ENCODE results near the gene ZNF680.
"Not testable (repeated sequence)": the region's sequence is repeated elsewhere in the genome, so short reads cannot be mapped to it uniquely, and the experiment has no call there.

ZNF680 gene

GRCh38 chr7:64555046-64555445, 7.8 kb downstream of the ZNF680 start:
- no peak for DNase-seq (ENCODE audit: low read depth)

- not testable (repeated sequence) for DNase-seq (ENCODE audit: low read depth)
These were observed 8.7 kb downstream of the ZNF680 start for GRCh38 chr7:64554188-64554587.

- DNase-seq (ENCODE audit: low read depth): no peak
These were observed 11.3 kb downstream of the ZNF680 start for GRCh38 chr7:64551375-64552142.

- no peak for DNase-seq (ENCODE audit: low read depth)
These were observed 18.9 kb downstream of the ZNF680 start for GRCh38 chr7:64544010-64544409.

GRCh38 chr7:64541438-64542359, 21.2 kb downstream of the ZNF680 start:
- DNase-seq (ENCODE audit: low read depth): no peak

- DNase-seq (ENCODE audit: low read depth): no peak
These were observed 29.1 kb downstream of the ZNF680 start for GRCh38 chr7:64533756-64534155.

- no peak for DNase-seq (ENCODE audit: low read depth)
These were observed 34.1 kb downstream of the ZNF680 start for GRCh38 chr7:64528770-64529169.

- DNase-seq (ENCODE audit: low read depth): no peak
These were observed 41.4 kb downstream of the ZNF680 start for GRCh38 chr7:64521409-64521984.

- DNase-seq (ENCODE audit: low read depth): no peak
These were observed 46.4 kb downstream of the ZNF680 start for GRCh38 chr7:64516451-64516850.

GRCh38 chr7:64515781-64516180, 47.1 kb downstream of the ZNF680 start:
- DNase-seq (ENCODE audit: low read depth): no peak

GRCh38 chr7:64515330-64515729, 47.5 kb downstream of the ZNF680 start:
- DNase-seq (ENCODE audit: low read depth): no peak

GRCh38 chr7:64509583-64509982, 53.3 kb downstream of the ZNF680 start:
- no peak for DNase-seq (ENCODE audit: low read depth)

- DNase-seq (ENCODE audit: low read depth): no peak
These were observed 58.2 kb downstream of the ZNF680 start for GRCh38 chr7:64504581-64505120.

GRCh38 chr7:64498270-64498669, 64.6 kb downstream of the ZNF680 start:
- no peak for DNase-seq (ENCODE audit: low read depth)

- no peak for DNase-seq (ENCODE audit: low read depth)
These were observed 67.9 kb downstream of the ZNF680 start for GRCh38 chr7:64494912-64495461.

GRCh38 chr7:64485623-64486022, 77.2 kb downstream of the ZNF680 start:
- no peak for DNase-seq (ENCODE audit: low read depth)

Data from stimulated activated CD8-positive, alpha-beta memory T cell treated with anti-CD3 and anti-CD28 coated beads, Interleukin-15, amount 100 ng/mL, for 24 hours (primary cell).